ENCODE data around the gene FMN1. TPM values are rescaled to one million over a fixed set of nuclear protein-coding genes. Genes with fewer than 3 reads are reported as not detected.

The FMN1 gene
- total and polyA plus RNA-seq, 7 donors, result 3.0 to 19.9 (median 6.7) TPM

DNA sequence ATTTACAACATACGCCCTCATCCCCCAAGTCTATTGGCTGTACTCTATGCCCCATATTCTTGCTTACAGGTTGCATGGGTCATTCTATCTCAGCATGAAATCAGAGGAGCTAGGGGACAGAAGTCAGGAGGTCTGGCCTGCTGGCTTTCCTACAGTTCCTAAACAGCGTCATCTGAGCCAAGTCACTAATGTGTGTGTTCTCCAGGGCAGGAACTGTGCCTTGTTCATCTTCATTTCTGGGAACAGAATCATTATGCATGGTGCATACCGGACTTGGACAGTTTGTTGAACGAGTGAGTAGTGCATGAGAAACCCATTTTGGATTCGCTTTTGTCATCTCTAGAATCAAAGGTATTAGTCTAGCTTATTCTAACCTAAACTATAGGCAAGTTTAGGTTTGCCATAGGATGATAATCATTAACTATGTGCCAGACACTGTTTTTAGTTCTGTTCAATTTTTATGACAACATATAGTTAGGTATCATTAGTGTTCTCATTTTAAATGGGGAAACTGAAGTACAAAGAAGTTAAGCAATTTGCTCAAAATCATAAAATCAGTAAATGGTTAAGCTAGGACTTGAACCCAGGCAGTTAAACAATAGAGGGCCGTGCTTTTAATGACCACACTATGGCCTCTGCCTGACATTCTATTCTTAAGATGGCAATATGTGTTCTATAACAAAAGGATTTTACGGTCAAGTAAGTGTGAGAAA is 105.2 kb downstream of the FMN1 start:
- 23 to 65% methylated on average over 7 of the region's 7 CpGs for WGBS, 2 donors
- no peak overlapping the region for H3K27ac ChIP-seq
- no peak overlapping the region for H3K4me3 ChIP-seq
- H3K4me1 ChIP-seq, result peaks cover 0 to 7% (median 0%) of the 10 kb centered on the region in 4 donors
- TF ChIP-seq EP300 (IDR thresholded peaks at IDR 0.05), result no peak
- TF ChIP-seq, protein P1, sequence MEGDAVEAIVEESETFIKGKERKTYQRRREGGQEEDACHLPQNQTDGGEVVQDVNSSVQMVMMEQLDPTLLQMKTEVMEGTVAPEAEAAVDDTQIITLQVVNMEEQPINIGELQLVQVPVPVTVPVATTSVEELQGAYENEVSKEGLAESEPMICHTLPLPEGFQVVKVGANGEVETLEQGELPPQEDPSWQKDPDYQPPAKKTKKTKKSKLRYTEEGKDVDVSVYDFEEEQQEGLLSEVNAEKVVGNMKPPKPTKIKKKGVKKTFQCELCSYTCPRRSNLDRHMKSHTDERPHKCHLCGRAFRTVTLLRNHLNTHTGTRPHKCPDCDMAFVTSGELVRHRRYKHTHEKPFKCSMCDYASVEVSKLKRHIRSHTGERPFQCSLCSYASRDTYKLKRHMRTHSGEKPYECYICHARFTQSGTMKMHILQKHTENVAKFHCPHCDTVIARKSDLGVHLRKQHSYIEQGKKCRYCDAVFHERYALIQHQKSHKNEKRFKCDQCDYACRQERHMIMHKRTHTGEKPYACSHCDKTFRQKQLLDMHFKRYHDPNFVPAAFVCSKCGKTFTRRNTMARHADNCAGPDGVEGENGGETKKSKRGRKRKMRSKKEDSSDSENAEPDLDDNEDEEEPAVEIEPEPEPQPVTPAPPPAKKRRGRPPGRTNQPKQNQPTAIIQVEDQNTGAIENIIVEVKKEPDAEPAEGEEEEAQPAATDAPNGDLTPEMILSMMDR (IDR thresholded peaks at IDR 0.05), result no peak
- no peak for TF ChIP-seq POLR2AphosphoS5 (IDR thresholded peaks at IDR 0.05)
- no peak for TF ChIP-seq POLR2A (IDR thresholded peaks at IDR 0.05)
- H3K27me3 ChIP-seq, result no peaks in the 10 kb centered on the region
- H3K36me3 ChIP-seq, result no peaks in the 10 kb centered on the region
- intact Hi-C loops (cut with DNase I), result loop anchor here (2.0 kb wide), 1 partner anchor 611 kb away; no protein-coding TSS in a partner anchor
- H3K9me3 ChIP-seq, result no peaks in the 10 kb centered on the region
- no peak for DNase-seq

DNA sequence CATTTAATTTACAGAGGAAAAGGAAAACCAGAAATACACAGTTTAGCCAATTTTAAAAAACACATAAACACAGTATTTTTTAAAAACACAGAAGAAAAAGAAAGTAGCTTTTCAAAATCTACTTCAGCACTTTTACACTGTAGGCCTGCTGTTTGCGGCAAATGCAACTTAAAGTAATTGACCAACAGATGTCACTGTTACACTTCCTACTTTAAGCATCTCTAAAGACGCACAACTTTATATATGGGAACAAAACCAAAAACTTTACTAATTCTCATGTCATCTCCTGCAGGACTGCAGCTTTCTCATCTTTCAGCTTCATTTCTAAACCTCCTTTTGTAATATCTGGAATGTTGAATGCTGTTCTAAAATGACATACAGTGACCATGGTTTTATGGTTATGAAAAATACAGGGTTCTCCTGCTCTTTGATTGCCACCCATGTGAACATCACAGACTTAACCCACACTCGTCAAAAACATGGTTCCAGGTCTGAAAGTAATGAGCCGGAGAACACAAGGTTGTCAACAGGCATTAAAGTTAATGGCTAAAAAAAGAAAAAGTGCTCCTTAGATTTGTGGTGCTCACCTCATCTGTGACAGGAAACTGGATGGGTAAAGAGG is 107.9 kb downstream of the FMN1 start:
- Histone ChIP-seq H3K4me3 (no peak overlapping the region), H3K36me3 (no peaks in the 10 kb centered on the region), H3K27ac (no peak overlapping the region), H3K9me3 (no peaks in the 10 kb centered on the region), H3K27me3 (no peaks in the 10 kb centered on the region), H3K4me1 (peaks cover 0 to 7% (median 0%) of the 10 kb centered on the region in 4 donors)
- no peak for TF ChIP-seq POLR2A (IDR thresholded peaks at IDR 0.05)
- TF ChIP-seq, protein P1 (IDR thresholded peaks at IDR 0.05), result peak in 1 of 4 experiments; percentile 36
- no peak for TF ChIP-seq POLR2AphosphoS5 (IDR thresholded peaks at IDR 0.05)
- intact Hi-C loops (cut with DNase I), result no loop called here
- no peak for DNase-seq
- WGBS, 2 donors, result 11 to 28% methylated on average over 4 of the region's 4 CpGs

DNA sequence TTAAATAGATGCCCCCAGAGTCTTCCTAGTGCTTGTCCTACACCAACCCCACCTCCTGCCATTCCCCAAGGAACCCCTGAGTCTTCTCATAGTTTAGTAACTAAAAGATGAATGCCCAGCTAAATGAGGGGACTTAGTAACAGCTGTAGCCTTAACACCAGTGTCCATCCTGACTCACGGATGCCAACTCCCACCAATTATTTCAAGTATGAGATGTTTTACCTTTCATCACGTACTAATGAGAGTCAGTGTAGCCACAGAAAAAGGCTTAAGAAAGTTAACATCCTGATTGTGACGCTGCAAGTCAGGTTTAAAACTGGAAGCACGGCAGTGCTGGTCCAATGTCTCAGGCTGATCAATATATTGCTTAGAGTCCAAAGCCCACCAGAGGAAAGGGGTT is 109.9 kb downstream of the FMN1 start:
- Histone ChIP-seq H3K27ac (no peak overlapping the region), H3K4me1 (peaks cover 0 to 2% (median 0%) of the 10 kb centered on the region in 4 donors), H3K4me3 (no peak overlapping the region), H3K36me3 (no peaks in the 10 kb centered on the region), H3K9me3 (no peaks in the 10 kb centered on the region), H3K27me3 (no peaks in the 10 kb centered on the region)
- DNase-seq, result no peak
- 83 to 93% methylated on average over 4 of the region's 4 CpGs for WGBS, 2 donors
- intact Hi-C loops (cut with DNase I), result no loop called here
- no peak for TF ChIP-seq EP300 (IDR thresholded peaks at IDR 0.05)
- no peak for TF ChIP-seq POLR2A (IDR thresholded peaks at IDR 0.05)
- TF ChIP-seq, protein P1 (IDR thresholded peaks at IDR 0.05), result no peak
- no peak for TF ChIP-seq POLR2AphosphoS5 (IDR thresholded peaks at IDR 0.05)

DNA sequence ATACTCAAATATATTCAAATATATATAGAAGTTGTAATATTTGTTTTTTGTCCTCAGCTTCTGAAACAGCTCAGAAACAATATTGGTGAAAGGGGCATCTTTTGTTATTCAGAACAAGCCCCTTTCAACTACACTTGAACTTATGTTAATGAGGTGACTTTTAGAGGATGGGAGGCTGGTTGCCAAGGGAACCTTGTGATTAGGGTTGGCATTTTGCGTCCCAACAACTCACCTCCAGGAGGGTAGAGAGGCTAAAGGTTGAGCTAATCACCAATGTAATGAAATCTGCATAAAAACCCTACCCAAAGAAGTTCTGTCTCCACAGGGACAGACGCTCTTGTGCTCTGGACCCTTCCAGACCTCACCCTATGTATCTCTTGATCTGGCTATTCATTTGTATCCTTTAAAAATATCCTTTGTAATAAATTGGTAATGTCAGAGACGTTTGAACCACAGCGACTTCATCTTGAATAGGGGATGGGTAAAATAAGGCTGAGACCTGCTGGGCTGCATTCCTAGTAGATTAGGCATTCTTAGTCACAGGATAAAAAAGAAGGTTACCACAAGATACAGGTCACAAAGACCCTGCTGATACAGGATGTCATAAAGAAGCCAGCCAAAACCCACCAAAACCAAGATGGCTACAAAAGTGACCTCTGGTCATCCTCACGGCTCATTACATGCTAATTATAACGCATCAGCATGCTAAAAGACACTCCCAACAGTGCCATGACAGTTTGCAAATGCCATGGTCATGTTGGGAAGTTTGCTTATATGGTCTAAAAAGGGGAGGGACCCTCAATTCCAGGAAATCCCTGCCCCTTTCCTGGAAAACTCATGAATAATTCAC is 111.1 kb downstream of the FMN1 start:
- no peak for DNase-seq
- Histone ChIP-seq H3K36me3 (no peaks in the 10 kb centered on the region), H3K4me1 (no peaks in the 10 kb centered on the region), H3K27ac (no peak overlapping the region), H3K9me3 (no peaks in the 10 kb centered on the region), H3K27me3 (no peaks in the 10 kb centered on the region), H3K4me3 (no peak overlapping the region)
- TF ChIP-seq POLR2AphosphoS5 (IDR thresholded peaks at IDR 0.05), result no peak
- TF ChIP-seq, protein P1 (IDR thresholded peaks at IDR 0.05), result no peak
- TF ChIP-seq EP300 (IDR thresholded peaks at IDR 0.05), result no peak
- no peak for TF ChIP-seq POLR2A (IDR thresholded peaks at IDR 0.05)
- intact Hi-C loops (cut with DNase I), result no loop called here
- WGBS, 2 donors, result 63 to 76% methylated on average over 6 of the region's 6 CpGs
